Panc1 (cell line): ENCODE results near the gene CALM3. TPM values are rescaled to one million over a fixed set of nuclear protein-coding genes. Genes with fewer than 3 reads are reported as not detected.
A peak's percentile ranks its signal among the peaks of the same experiment; 100 is the strongest.

Source experiments
- ATAC-seq: fragments of 200-7000 bp; cut with Tn5 transposase; 2 replicates; pipeline ENCODE4 v1.9.1; 2020; ENCODE audit warnings: mild to moderate bottlenecking, moderate library complexity
- BruUV-seq: library from RNA; stranded (reverse); fragments of 400-500 nt; replicated peaks from 2 replicates; lab custom pipeline; 2021; lab: Mats Ljungman, UMichigan
- CTCF ChIA-PET: fragments of 300-600 bp; sonication (Branson Sonifier 250); formaldehyde crosslinking; loops from one replicate; lab custom pipeline; 2022; ENCODE audit warnings: antibody characterized with exemption; lab: Charles Lee
- POLR2A ChIA-PET: fragments of 300-600 bp; sonication (Branson Sonifier 250); formaldehyde crosslinking; loops from one replicate; lab custom pipeline; 2022; ENCODE audit warnings: antibody characterized with exemption; lab: Charles Lee
- DNase-seq: peaks from one replicate; pipeline ENCODE4 v3.0.0-alpha.2; 2010; ENCODE audit warnings: low read depth, low spot score
- H3K27ac ChIP-seq: 2 replicates; pipeline ENCODE4 v1.5.1; 2011; ENCODE audit warnings: mild to moderate bottlenecking, low read length, inconsistent platforms
- H3K27me3 ChIP-seq: fragments of 200-500 bp; sonication (Bioruptor generic); 2 replicates; pipeline ENCODE4 v1.6.0; 2014; ENCODE audit warnings: low read length, inconsistent platforms; ENCODE audit not compliant: control insufficient read depth, insufficient read depth
- H3K36me3 ChIP-seq: fragments of 200-500 bp; sonication (Bioruptor generic); 2 replicates; pipeline ENCODE4 v1.5.1; 2014; ENCODE audit warnings: inconsistent platforms, mild to moderate bottlenecking, low read length, moderate library complexity; ENCODE audit not compliant: control insufficient read depth, insufficient read depth
- H3K4me1 ChIP-seq: 2 replicates; pipeline ENCODE4 v1.5.1; 2011; ENCODE audit warnings: inconsistent platforms, mild to moderate bottlenecking, low read length, moderate library complexity; ENCODE audit not compliant: control insufficient read depth, insufficient read depth
- H3K4me3 ChIP-seq, 2 experiments: 2 replicates each; pipeline ENCODE4 v1.5.1; 2011 to 2012; ENCODE audit warnings: low read depth in 2 of 2, low read length in 2 of 2, mild to moderate bottlenecking in 2 of 2, inconsistent platforms in 1 of 2, moderate library complexity in 1 of 2
- H3K9me3 ChIP-seq: fragments of 200-500 bp; sonication (Bioruptor generic); 2 replicates; pipeline ENCODE4 v1.5.1; 2014; ENCODE audit warnings: low read depth, mild to moderate bottlenecking, inconsistent platforms, low read length, moderate library complexity; ENCODE audit not compliant: control insufficient read depth, insufficient read depth
- POLR2AphosphoS5 ChIP-seq: IDR thresholded peaks from 2 replicates; pipeline ENCODE4 v1.6.1; 2012; ENCODE audit warnings: mild to moderate bottlenecking, low read depth, low read length, moderate library complexity
- SIN3A ChIP-seq: IDR thresholded peaks from 2 replicates; pipeline ENCODE4 v1.6.1; 2012; ENCODE audit warnings: low read depth, mild to moderate bottlenecking, low read length, moderate library complexity, borderline replicate concordance; ENCODE audit not compliant: insufficient read depth
- TCF7L2 ChIP-seq: IDR thresholded peaks from 2 replicates; pipeline ENCODE4 v1.6.1; 2011; ENCODE audit warnings: mild to moderate bottlenecking, low read depth, low read length, inconsistent platforms
- in situ Hi-C: cut with HindIII; loops from 2 replicates; pipeline ENCODE4 v1.10.0; 2016; ENCODE audit warnings: low sequenced_read_pairs, low pct_unique_long_range_greater_than_20kb
- intact Hi-C: fragments of 100-400 bp; cut with micrococcal nuclease; formaldehyde crosslinking; loops from one replicate; pipeline ENCODE4 v1.10.0; 2022; ENCODE audit not compliant: unreplicated experiment
- total RNA-seq: library from RNA; stranded (reverse); gene quantifications from one replicate; pipeline ENCODE4 v1.2.1, GENCODE V29; 2021; ENCODE audit not compliant: unreplicated experiment
- TF ChIP-seq, protein P1 (sequence below): fragments of 450-650 bp; IDR thresholded peaks from 2 replicates; pipeline ENCODE4 v1.5.1; 2017; ENCODE audit warnings: mild to moderate bottlenecking
- TF ChIP-seq, protein P2 (sequence below), 2 experiments: IDR thresholded peaks; 2 replicates each; pipeline ENCODE4 v1.6.1; 2011 to 2012; ENCODE audit warnings: low read depth in 2 of 2, control low read depth in 1 of 2, low read length in 1 of 2, mild to moderate bottlenecking in 1 of 2, moderate library complexity in 1 of 2; ENCODE audit not compliant: insufficient read depth in 1 of 2

CALM3 gene
- total RNA-seq, 1 experiment from 2014 or later, result 212 TPM

DNA sequence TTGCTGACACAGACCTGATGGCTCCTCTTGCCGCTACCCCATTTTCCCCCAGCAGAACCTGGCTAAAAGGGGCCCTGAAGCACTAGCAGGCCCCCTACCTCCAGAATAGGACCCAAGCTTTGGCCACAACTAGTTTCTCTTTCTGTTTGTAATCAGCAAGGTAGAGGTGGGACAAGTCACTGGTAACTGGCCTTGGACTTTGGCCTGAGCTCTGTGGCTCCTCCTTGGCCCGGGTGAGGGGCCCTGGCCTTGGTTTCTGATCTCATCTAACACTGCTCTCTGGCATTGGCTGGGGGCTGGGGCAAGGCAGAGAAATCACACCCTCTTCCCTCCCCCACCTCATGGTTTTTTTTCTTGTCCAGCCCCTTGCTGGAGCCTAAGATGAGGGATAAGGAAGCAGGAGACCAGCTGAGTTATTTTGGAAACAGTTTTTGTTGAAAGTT, 2.1 kb downstream of the CALM3 start:
- no peak for ATAC-seq
- POLR2A ChIA-PET, result no interaction called here
- TF ChIP-seq, protein P1, sequence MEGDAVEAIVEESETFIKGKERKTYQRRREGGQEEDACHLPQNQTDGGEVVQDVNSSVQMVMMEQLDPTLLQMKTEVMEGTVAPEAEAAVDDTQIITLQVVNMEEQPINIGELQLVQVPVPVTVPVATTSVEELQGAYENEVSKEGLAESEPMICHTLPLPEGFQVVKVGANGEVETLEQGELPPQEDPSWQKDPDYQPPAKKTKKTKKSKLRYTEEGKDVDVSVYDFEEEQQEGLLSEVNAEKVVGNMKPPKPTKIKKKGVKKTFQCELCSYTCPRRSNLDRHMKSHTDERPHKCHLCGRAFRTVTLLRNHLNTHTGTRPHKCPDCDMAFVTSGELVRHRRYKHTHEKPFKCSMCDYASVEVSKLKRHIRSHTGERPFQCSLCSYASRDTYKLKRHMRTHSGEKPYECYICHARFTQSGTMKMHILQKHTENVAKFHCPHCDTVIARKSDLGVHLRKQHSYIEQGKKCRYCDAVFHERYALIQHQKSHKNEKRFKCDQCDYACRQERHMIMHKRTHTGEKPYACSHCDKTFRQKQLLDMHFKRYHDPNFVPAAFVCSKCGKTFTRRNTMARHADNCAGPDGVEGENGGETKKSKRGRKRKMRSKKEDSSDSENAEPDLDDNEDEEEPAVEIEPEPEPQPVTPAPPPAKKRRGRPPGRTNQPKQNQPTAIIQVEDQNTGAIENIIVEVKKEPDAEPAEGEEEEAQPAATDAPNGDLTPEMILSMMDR, result no peak
- TF ChIP-seq SIN3A, result no peak
- TF ChIP-seq, protein P2, sequence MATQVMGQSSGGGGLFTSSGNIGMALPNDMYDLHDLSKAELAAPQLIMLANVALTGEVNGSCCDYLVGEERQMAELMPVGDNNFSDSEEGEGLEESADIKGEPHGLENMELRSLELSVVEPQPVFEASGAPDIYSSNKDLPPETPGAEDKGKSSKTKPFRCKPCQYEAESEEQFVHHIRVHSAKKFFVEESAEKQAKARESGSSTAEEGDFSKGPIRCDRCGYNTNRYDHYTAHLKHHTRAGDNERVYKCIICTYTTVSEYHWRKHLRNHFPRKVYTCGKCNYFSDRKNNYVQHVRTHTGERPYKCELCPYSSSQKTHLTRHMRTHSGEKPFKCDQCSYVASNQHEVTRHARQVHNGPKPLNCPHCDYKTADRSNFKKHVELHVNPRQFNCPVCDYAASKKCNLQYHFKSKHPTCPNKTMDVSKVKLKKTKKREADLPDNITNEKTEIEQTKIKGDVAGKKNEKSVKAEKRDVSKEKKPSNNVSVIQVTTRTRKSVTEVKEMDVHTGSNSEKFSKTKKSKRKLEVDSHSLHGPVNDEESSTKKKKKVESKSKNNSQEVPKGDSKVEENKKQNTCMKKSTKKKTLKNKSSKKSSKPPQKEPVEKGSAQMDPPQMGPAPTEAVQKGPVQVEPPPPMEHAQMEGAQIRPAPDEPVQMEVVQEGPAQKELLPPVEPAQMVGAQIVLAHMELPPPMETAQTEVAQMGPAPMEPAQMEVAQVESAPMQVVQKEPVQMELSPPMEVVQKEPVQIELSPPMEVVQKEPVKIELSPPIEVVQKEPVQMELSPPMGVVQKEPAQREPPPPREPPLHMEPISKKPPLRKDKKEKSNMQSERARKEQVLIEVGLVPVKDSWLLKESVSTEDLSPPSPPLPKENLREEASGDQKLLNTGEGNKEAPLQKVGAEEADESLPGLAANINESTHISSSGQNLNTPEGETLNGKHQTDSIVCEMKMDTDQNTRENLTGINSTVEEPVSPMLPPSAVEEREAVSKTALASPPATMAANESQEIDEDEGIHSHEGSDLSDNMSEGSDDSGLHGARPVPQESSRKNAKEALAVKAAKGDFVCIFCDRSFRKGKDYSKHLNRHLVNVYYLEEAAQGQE (IDR thresholded peaks at IDR 0.05; ENCODE audit: insufficient read depth in 1 of 2, low read depth in 2 of 2, low read length in 1 of 2), result no peak
- TF ChIP-seq TCF7L2, result no peak
- no peak for TF ChIP-seq POLR2AphosphoS5
- Histone ChIP-seq H3K9me3 (peaks cover 3% of the 10 kb centered on the region; the same call in 1 of the 2 replicates), H3K4me3 (peak overlapping the region; percentile 98 to 99), H3K27me3 (no peaks in the 10 kb centered on the region), H3K27ac (peak overlapping the region; percentile 96), H3K4me1 (peaks cover 14% of the 10 kb centered on the region), H3K36me3 (peaks cover 5% of the 10 kb centered on the region)
- no TSS peak for BruUV-seq
- no peak for DNase-seq
- intact Hi-C loops, result no loop called here
- CTCF ChIA-PET, result no interaction called here
- in situ Hi-C loops, result no loop called here

DNA sequence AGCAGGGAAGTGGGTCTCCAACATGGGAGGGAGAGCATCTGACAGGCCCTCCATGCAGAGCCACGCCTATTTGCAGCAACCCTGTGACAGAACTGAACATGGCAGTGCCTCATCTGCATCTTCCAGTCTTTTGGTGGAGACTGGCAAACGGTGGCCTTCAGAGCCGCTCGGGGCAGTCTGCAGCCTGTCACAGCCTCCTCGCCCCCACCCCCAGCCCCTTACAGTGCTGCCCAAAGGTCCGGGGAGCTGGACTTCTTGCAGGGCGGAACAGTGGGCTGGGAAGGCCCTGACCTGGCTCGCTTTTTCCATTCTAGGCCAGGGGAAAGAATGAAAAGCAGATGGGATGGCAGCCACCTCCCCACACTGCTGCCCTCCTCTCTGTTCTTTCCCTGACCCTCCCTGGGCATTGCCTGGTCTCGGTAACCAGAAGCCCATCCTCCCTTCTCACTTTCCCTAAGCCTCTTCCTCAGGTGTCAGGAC, 2.7 kb downstream of the CALM3 start:
- ATAC-seq (no peak), DNase-seq (no peak)
- Histone ChIP-seq H3K4me1 (peaks cover 14% of the 10 kb centered on the region), H3K27me3 (no peaks in the 10 kb centered on the region), H3K9me3 (0 out of 2 replicates have a peak, but pooled peaks cover under 1% of the 10 kb centered on the region), H3K27ac (peak overlapping the region; percentile 96; the same call in 1 of the 2 replicates), H3K36me3 (peaks cover 5% of the 10 kb centered on the region), H3K4me3 (peak overlapping the region in 1 of 2 experiments; percentile 99; a peak in 1 of 4 replicates)
- intact Hi-C loops (no loop called here), in situ Hi-C loops (no loop called here)
- ChIA-PET CTCF (no interaction called here), POLR2A (no interaction called here)
- TF ChIP-seq SIN3A (no peak), POLR2AphosphoS5 (no peak), TCF7L2 (no peak)
- TF ChIP-seq, protein P2 (IDR thresholded peaks at IDR 0.05; ENCODE audit: insufficient read depth in 1 of 2, low read depth in 2 of 2, low read length in 1 of 2), result no peak
- TF ChIP-seq, protein P1, result no peak
- no TSS peak for BruUV-seq
